ENCODE results near the gene WDR38.

The WDR38 gene

DNA sequence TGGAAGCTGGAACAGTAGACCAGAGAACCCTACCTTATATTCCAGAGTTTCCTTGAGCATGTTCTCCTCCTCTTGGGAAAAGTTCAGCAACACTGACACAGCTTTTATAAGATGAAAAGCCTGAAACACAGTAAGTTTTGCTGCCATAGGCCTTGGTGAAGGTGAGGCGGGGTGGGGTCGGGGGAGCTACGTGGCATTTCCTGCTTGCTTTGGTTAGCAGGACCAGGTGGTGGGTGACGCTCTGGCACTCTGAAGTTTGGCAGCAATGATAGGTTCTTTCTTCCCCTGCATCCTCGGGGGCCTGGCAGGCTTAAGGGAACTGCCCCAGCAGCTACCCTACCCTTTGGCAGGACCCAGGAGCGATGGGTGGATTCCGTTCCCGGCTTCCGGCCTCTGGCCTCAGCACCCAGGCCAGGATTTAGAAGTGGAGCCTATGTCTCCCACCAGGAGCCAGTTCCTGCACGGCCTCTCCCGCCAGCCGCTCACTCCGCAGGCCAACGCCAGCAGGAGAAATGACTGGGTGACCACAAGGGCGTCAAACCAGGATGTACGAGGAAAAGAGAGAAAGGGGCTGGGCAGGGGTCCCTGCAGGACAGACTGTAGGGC is 28.0 kb downstream of the WDR38 start:
- no peak for DNase-seq (ENCODE audit: low read depth in 4 of 4, low spot score in 1 of 4)

DNA sequence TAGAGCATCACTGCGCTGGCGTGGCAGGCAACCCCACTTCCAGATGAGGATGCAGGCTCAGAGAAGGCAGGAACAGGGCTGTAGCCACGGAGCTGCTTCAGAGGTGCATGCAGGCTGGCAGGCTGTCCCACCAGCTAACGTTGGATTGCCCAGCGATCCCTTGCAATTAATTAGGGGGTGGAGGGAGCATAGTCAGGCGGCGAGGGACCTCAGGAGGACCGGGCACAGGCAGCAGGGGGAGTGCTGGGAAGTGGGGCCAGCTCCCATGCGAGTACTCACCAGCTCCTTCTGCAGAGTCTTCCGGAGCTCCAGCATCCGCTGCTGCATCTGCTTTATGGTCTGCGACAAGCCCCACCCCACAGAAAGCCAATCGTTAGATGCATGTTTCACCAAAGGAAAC is 29.0 kb downstream of the WDR38 start:
- no peak for DNase-seq (ENCODE audit: low read depth in 4 of 4, low spot score in 1 of 4)

DNA sequence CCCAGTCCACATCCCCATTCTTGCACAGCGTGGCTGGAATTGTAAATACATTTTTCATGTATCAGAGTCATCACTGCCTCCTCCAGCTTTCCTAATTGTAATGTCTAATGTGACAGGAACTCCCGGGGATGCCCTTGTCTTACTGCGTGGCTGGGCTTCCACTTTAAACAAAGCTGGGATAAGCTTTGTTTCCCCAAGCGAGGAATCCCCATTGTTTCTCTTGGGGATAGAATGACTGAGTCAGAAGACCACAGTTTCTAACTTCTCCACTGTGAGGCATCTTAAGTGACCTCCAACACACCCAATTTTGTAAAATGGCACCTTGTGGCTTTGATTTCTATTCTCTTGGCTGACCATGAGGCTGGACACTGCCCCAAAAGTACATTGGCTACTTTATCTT is 31.1 kb downstream of the WDR38 start:
- no peak for DNase-seq (ENCODE audit: low read depth in 4 of 4, low spot score in 1 of 4)

DNA sequence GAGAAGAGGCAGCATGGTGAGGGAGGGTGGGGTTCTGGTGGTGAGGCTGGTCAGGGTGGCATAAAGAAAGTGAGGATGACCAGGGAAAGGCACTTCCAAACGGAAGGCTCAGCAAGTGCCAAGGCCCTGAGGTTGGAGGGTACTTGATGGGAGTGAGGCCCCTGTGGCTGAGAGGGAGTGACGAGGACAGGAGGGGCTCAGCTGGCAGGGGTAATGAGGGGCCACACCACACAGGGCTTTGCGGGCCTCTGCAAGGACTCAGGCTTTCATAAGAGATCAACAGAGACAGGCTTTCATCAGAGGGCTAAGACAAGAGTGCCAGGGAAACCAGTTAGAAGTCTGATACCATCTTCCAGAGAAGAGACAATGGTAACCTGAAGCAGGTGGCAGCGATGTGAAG is 32.3 kb downstream of the WDR38 start:
- DNase-seq (ENCODE audit: low read depth in 4 of 4, low spot score in 1 of 4): no peak

DNA sequence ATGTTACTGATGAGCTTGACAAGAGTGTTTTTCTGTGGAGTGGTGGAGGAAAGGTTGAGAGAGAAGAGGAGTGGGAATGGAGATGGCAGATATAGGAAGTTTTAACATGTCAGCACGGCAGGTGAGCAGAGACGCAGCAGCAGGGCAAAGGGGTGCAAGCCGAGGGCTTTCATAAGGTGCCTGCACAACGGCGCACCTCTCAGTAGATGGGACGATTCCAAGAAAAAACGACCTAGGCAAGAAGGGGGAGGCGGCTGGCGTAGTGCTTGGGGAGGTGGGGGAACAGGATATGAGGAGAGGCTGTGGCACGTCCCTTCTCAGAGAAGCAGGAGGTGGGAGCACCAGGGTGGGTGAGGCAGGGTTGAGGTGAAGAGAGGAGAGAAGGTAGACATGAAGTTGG is 33.2 kb downstream of the WDR38 start:
- no peak for DNase-seq (ENCODE audit: low read depth in 4 of 4, low spot score in 1 of 4)

DNA sequence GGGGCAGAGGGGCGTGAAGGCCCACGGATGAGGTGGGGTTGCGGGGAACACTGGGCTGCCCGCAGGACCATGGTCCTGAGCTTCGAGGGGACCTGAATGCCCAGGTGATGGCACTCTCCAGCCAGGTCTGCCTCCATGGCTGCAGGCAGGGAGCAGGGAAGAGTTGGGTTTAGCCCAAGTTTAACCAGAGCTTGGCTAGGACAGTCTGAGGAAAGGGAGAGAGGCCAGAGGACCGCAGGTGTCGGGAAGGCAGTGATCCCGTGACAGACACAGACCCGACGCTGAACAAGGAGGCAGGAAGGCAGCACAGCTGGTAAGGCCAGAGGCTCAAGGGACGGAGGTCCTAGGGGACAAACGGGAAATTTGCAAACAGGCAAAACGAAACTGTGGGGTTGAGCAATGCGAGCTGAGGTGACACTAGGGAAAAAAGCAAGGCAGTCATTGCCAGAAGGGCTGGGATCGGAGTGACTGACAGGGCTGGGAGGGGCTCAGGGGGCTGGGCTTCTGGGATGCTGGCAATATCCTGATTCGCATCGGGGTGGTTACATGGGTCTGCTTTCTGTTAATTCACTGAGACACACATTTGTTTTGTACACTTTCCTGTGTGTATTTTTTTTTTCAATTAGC is 33.7 kb downstream of the WDR38 start:
- DNase-seq (ENCODE audit: low read depth in 4 of 4, low spot score in 1 of 4): no peak

DNA sequence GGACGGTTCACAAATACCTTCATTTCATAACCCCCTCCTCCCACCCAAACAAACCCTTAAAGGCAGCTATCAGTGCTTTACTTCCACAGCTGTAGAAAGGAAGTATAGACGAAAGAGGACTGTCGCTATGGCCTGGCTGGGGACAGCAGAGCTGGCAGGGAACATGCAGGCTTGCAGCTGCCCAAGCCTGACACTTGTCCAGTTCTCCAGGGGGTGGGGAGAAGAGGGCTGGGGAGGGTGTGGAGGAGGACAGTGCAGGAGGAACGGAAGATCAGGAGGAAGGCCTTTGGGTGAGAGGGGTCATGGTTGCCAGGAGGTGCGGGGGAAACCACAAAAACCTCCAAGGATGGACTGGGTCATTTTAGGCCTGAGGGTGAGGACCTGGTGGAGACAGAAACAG is 34.6 kb downstream of the WDR38 start:
- no peak for DNase-seq (ENCODE audit: low read depth in 4 of 4, low spot score in 1 of 4)

DNA sequence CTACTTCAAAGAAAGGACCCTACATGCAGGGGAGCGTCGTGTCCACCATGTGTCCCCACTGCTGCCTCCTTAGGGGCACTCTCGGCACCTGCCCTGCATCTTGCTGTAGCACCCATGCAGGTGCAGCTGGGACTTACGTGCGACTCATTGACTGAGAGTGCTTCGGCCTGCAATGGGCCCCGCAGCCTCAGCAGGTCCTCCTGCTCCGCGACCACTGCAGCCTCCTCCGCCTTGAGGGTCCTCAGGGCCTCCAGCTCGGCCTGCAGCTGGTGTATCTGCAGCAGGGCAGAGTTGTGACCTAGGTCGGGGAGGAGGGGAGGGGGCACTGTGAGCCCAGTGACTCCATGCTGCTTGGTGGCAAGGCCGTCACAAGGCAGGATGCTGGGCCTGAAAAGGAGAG is 35.7 kb downstream of the WDR38 start:
- no peak for DNase-seq (ENCODE audit: low read depth in 4 of 4, low spot score in 1 of 4)

DNA sequence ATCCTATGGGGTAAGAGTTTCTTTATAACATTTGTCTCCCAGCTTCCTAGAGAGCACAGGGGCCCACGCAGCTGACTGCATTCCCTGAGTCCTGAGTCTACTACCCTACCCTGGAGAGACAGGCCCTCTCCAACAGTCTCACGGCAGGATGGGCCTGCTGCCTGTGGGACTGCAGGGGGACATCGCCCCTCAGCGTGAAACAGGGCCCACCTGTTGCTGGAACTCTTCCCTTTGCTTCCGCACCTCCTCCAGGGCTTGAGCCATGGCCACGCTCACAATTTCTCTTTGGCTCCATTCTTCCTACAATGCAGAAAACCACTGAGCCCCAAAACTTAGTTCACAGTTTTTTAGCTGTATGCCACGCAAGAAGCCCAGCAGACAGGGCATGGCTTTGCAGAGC is 36.9 kb downstream of the WDR38 start:
- DNase-seq (ENCODE audit: low read depth in 4 of 4, low spot score in 1 of 4): no peak

DNA sequence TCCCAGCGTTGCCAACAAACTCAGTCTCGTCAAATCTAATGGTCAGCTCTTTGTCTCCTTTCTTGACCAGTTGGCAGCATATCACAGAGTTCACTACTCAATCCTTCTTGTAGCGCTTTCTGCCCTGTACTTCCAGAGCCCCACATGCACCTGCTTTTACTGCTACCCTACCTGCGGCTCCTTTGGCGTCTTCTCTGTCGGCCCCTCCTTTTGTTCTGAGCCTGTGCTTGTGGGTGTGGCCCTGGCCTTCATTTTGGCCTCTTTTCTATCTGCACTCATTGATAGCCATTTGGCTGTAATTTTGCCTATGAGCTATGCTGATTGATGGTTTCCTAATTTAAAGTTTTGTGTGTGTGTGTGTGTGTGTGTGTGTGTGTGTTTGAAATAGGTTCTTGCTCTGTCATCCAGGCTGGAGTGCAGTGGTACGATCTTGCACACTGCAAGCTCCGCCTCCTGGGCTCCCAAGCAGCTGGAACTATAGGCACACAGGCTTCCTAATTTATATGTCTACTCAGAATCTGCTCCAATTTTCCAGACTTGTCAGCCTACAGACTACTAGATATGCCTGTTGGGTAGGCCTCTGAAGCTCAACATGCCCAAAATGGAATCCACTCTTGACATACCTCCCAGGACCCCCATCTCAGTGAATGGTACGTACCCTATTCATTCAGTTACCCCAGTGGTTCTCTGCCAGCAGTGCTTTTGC is 40.9 kb downstream of the WDR38 start:
- DNase-seq (ENCODE audit: low read depth in 4 of 4, low spot score in 1 of 4): no peak

DNA sequence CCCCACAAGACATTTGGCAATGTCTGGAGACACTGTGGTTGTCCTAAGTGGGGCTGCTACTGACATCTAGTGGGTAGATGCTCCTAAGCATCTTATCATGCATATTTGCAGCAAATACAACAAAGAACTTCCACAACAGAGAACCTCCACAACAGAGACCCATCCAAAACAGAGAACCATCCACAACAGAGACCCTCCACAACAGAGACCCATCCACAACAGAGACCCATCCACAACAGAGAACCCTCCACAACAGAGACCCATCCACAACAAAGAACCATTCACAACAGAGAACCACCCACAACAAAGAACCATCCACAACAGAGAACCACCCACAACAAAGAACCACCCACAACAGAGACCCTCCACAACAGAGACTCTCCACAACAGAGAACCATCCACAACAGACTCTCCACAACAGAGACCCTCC is 41.5 kb downstream of the WDR38 start:
- no peak for DNase-seq (ENCODE audit: low read depth in 4 of 4, low spot score in 1 of 4)

DNA sequence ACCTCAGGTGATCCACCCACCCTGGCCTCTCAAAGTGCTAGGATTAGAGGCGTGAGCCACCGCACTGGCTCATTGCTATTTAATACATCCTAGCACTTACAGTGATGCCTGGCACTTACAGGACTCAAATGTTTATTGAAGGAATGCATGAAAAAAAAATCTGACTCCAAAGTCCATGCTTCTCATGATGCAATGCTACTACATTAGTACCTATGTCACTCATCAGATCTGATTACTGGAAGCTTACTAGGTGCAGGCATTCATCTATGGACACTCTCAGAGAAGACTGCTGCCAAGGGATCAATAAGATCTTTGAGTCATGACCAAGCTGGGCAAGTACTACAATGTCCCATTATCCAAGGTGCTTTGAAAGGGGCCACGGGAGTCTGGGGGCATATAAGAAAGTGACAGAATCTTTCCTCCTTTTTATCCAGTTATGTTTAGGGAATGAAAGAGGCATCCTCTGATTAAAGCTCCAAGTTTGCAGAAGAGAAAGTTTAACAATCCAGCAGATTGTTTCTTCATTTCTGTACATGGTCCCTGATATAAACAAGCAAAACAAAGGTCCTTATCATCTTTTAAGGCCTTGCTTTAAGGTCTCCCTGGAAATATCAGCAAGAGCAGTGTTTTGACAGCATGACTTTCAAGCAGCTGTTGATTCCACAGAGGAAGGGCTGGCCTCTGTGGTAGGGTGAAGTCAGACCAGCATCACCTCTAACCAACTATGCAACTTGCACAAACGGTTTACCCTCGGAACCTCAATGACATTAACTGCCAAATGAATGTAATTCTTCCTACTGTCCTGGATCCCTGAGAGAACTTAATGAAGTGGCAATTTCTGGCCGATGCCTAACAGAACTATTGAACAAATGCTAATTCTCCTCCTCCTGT is 44.6 kb downstream of the WDR38 start:
- no peak for DNase-seq (ENCODE audit: low read depth in 4 of 4, low spot score in 1 of 4)

DNA sequence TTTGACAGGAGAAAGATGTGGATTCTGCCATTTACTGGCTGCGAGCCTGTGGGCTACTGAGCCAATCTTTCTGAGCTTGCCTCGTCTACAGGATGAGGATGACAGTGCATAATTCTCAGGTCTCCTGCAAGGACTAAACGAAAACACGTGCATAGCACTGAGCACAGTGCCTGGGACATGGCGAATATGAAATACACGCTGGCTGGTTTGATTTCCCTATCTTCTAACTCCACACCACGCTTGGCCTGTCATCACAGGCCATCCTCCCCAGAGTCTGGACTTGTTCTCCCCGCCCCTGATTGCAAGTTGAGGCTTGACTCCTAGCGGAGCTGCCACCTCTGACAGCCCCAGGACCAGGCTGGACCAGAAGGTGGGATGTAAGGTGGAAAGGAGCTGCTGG is 46.6 kb downstream of the WDR38 start:
- DNase-seq (ENCODE audit: low read depth in 4 of 4, low spot score in 1 of 4): no peak

DNA sequence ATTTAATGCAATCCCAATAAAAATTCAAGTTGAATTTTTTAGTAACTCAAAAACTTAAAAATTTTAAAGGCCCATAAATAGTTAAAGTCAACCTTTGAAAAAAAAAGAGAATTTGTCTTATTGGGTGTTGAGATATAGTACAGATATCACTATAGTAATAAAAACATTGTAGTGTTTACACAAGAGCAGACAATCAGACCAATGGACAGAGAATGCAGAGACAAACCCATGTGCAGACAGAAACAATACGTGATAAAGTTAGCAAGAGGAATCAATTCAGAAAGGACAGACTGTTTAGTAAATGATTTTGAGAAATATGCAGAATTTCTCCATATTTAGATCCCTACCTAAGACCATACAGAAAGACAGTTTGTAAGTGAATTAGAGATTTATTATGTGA is 53.7 kb downstream of the WDR38 start:
- no peak for DNase-seq (ENCODE audit: low read depth in 4 of 4, low spot score in 1 of 4)

Data from stimulated activated CD4-positive, alpha-beta T cell treated with anti-CD3 and anti-CD28 coated beads, Interleukin-1b, Interleukin-23, amount 100 ng/mL, for 24 hours (primary cell).